HG03045 (cell line): ENCODE data around the gene ADCK2.
A peak's percentile ranks its signal among the peaks of the same experiment; 100 is the strongest.
"Not testable (repeated sequence)": the region's sequence is repeated elsewhere in the genome, so short reads cannot be mapped to it uniquely, and the experiment has no call there.

Experiments
- ATAC-seq: cut with Tn5 transposase; IDR thresholded peaks from one replicate; pipeline ENCODE4 v1.9.1; 2021; ENCODE audit warnings: mild to moderate bottlenecking, moderate library complexity; ENCODE audit not compliant: unreplicated experiment

ADCK2 gene

GRCh38 chr7:140646931-140647647 is 25.7 kb upstream of the ADCK2 start:
- no peak for ATAC-seq

- no peak for ATAC-seq
These were observed 23.1 kb upstream of the ADCK2 start for GRCh38 chr7:140649556-140650205.

DNA sequence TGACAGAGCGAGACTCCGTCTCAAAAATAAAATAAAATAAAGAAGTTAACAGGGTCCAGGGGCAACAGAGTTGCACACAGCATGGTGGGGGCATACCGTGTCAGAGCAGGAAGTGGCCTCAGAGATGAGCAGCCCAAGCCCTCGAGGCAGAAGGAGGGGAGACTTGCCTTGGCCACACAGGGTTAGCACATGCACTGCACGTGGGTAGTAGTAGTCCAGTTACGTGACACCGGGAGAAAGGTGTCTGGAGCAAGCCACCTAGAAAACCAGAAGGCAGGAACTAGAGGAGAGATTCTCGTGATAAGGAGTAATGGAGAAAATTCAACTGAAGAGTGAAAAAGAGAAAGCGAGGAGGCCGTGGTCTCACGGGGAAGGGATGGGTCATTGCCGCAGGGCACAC is 22.4 kb upstream of the ADCK2 start:
- ATAC-seq: no peak

DNA sequence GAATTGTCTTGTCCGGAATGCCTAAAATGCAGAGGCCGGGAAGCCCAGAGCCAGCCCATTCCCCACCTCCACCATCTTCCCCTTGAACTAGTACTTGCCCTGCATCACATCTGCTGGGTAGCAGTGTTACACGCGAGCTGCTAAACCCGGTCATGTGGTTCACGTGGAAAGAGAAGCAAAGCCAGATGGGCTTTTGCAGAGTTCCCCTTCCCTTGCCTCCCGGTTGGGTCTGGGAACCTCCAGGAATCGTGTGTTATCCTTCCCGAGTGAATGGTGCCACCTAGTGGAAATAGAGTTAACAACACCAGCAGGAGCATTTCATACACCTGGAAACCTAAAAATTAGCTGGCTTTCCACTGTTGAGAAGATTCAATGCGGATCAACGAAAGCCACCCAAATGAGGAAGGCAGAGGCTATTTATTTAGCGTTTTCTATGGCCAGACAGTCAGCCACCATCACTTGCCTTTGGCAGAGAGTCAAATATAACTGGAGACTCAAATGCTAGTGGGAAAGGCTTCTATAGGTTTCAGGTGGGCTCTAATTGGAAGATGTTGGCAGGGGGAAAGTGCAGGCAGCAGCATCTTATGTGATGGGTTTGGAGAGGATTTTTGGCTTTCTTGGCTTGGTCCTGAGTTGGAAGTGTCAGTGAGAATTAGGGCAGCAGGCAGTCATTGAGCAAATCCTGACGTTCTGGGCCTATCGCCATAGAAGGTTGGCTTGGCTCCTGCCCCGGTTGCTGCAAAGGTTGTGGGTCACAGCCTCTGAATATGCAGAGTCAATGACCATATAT is 19.2 kb upstream of the ADCK2 start:
- no peak for ATAC-seq

GRCh38 chr7:140654109-140654387 is 18.7 kb upstream of the ADCK2 start:
- no peak for ATAC-seq

DNA sequence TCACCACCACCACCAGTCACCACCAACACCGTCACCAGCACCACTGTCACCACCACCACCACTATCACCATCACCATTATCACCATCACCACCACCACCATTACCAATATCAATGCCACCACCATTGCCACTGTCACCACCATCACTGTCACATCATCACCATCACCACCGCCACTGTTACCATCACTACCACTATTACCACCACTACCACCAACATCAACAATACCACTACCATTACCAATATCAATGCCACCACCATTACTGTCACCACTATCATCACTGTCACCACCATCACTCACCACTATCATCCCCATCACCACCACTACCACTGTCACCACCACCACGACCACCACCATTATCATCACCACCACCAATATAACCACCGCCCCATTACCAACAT is 18.1 kb upstream of the ADCK2 start:
- no peak for ATAC-seq

- no peak for ATAC-seq
These were observed 17.0 kb upstream of the ADCK2 start for GRCh38 chr7:140655511-140656408.

GRCh38 chr7:140656548-140657515 is 15.9 kb upstream of the ADCK2 start:
- ATAC-seq: peak; percentile 91

DNA sequence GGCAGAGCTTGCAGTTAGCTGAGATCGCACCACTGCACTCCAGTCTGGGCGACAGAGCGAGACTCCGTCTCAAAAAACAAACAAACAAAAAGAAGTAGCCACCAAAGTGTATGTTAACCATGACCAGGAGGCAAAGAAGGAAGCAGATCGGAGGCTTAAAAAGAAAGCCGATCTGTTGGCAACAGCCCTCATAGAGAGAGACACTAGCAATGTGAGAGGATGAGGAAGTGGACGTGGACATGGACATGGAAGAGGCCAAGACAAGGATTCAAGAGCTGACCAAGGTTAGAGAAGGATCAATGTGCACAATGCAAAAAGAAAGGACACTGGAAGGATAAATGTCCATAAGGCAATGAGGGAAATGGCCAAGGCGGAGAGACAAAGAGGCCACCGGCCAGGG is 14.9 kb upstream of the ADCK2 start:
- no peak for ATAC-seq

DNA sequence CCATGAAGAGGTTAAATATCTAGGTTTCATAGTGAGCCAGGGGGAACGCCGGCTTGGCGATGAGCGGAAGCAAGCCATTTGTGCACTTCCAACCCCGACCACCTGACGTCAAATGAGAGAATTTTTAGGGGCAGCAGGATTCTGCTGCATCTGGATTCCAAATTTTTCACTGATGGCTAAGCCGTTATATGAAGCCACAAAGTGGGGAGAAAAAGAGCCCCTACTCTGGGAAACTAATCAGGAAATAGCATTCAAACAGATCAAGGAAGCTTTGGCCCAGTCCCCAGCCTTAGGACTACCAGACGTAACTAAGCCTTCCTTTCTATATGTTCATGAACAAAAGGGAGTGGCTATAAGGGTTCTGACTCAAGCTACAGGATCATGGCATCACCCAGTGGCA is 12.9 kb upstream of the ADCK2 start:
- no peak for ATAC-seq

GRCh38 chr7:140661124-140661523 is 11.6 kb upstream of the ADCK2 start:
- ATAC-seq: no peak

- ATAC-seq: not testable (repeated sequence)
These were observed 9.8 kb upstream of the ADCK2 start for GRCh38 chr7:140662938-140663337.

GRCh38 chr7:140667476-140667875 is 5.3 kb upstream of the ADCK2 start:
- no peak for ATAC-seq

DNA sequence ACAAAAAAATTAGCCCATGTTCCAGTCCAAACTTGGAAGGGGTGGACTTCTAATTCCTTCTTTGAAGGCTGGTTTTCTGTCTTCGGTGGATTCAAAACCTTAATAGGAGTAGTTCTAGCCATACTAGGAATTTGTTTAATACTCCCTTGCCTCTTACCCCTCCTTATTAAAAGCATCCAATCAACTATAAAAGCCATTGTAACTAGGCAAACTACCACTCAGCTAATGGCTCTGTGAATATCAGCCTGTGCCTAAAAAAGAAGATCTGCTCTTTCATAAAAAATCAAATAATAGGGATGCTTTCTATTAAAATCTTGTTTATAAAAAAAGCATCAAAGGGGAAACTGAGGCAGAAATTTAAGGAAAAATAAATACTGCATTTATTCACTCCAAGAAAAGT is 4.1 kb upstream of the ADCK2 start:
- ATAC-seq: no peak

GRCh38 chr7:140669352-140669751 is 3.4 kb upstream of the ADCK2 start:
- no peak for ATAC-seq

DNA sequence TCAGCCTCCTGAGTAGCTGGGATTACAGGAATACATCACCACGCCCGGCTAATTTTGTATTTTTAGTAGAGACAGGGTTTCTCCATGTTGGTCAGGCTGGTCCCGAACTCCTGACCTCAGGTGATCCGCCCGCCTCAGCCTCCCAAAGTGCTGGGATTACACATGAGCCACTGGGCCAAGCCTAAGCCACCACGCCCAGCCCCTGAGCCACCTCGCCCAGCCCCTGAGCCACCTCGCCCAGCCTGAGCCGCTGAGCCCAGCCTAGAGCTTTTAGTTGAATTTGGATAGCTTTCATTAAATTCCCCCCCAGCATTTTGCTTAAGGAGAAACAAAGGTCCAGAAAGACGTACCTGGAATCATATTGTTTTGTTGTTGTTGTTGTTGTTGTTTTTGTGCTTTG is 2.9 kb upstream of the ADCK2 start:
- not testable (repeated sequence) for ATAC-seq

- ATAC-seq: no peak
These were observed 2.3 kb upstream of the ADCK2 start for GRCh38 chr7:140670343-140670935.

- no peak for ATAC-seq
These were observed 779 bp upstream of the ADCK2 start for GRCh38 chr7:140671966-140672365.

DNA sequence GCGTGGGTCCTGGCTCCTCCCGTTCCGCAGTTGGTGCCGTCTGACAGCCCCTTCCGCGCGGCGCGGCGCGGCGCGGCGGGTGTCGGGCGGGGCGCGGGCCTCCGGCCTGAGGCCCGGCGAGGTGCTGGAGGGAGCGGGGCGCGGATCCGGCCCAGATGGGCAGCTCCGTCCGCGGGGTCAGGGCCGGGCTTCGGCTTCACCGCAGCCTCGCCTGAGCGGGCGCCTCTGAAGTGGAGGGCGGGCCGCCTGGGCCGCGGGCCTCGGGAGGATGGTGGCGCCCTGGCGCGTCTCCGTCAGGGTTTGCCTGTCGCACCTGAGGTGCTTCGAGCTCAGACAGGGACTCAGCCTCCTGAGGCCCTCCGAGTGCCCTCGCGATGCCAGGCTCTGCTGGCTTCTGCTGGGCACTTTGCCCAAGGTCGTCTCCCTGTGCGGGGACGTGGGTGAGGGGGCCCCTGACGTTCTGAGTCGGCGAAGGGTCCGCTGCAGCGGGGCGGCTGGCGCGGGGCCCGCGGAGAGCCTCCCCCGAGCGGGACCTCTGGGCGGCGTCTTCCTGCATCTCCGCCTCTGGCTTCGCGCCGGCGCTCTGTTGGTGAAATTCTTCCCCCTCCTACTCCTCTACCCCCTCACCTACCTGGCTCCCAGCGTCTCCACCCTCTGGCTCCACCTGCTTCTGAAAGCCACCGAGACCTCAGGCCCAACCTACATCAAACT is 473 bp downstream of the ADCK2 start:
- peak; percentile 56 for ATAC-seq
